Adrenal gland (tissue), 12 donors: ENCODE results near the gene PLXNA4. TPM values are rescaled to one million over a fixed set of nuclear protein-coding genes. Genes with fewer than 3 reads are reported as not detected.

Experiments used
- DNase-seq, 7 donors: peaks; one replicate each; pipeline ENCODE4 v3.0.0-alpha.2; 2019 to 2020
- H3K27ac ChIP-seq, 5 donors: fragments of 200-600 bp; sonication (generic) in 4 of 5; 1 replicate in 3 of 5; 2 replicates in 2 of 5; pipeline versions ENCODE4 v1.5.1 to v1.8.0; 2016 to 2020; ENCODE audit warnings: mild to moderate bottlenecking in 1 of 5
- H3K27me3 ChIP-seq: fragments of 200-600 bp; 2 replicates; pipeline ENCODE4 v1.8.0; 2021
- H3K36me3 ChIP-seq, 2 donors: fragments of 200-600 bp; replicated peaks in 1 of 2; 1 replicate in 1 of 2; 2 replicates in 1 of 2; pipeline versions ENCODE4 v1.5.1 to v1.8.0; 2018 to 2022
- H3K4me1 ChIP-seq, 2 donors: fragments of 200-600 bp; replicated peaks in 1 of 2; 1 replicate in 1 of 2; 2 replicates in 1 of 2; pipeline versions ENCODE4 v1.5.1 to v1.8.0; 2018 to 2021
- H3K4me3 ChIP-seq, 4 donors: fragments of 200-600 bp; sonication (generic) in 3 of 4; one replicate each; pipeline ENCODE4 v1.5.1; 2016 to 2018
- H3K9me3 ChIP-seq, 3 donors: fragments of 200-600 bp; sonication (generic) in 1 of 3; replicated peaks in 1 of 3; 1 replicate in 2 of 3; 2 replicates in 1 of 3; pipeline versions ENCODE4 v1.5.1 to v1.8.0; 2016 to 2021
- POLR2A ChIP-seq, 2 donors: fragments of 450-650 bp; IDR thresholded peaks; one replicate each; pipeline ENCODE4 v1.6.1; 2017; ENCODE audit warnings: antibody characterized with exemption in 2 of 2, mild to moderate bottlenecking in 2 of 2, moderate library complexity in 1 of 2
- WGBS, 4 donors: extraction: QIAGEN DNeasy Blood & Tissue Kit in 2 of 4; methylation state at CpG; one replicate each; pipeline versions ENCODE4 v1.1.5 to v1.1.7; 2013 to 2017; 5-methylcytosine and 5-hydroxymethylcytosine counted together
- intact Hi-C, 2 donors: fragments of 100-400 bp; cut with DNase I; formaldehyde crosslinking; loops; one replicate each; pipeline versions ENCODE4 v1.14.1 to v1.15.0; 2022 to 2023
- polyA plus RNA-seq, 3 donors: library from polyadenylated mRNA; stranded (reverse); fragments of 200-250 nt in 2 of 3; fragments of 350-450 nt in 1 of 3; fragmentation: Illumina TruSeq in 1 of 3; extraction: RNeasy Lipid Tissue Mini Kit (QIAGEN cat#74804) in 1 of 3; gene quantifications; one replicate each; pipeline ENCODE4 v1.2.3, GENCODE V29; 2013 to 2014
- total RNA-seq, 9 donors: library from RNA; depleted of rRNA in 4 of 9; stranded (reverse); fragments of >200 nt in 4 of 9; fragments of 120-200 nt in 1 of 9; fragmentation: NEBNext Ultra II Directional in 1 of 9; extraction: Animal tissue kit (Norgen Biotek cat#: 25700) in 1 of 9; gene quantifications; one replicate each; pipeline versions ENCODE4 v1.1.0 to v1.2.4, GENCODE V29; 2013 to 2023
- TF ChIP-seq, protein P1 (sequence below), 6 experiments: fragments of 450-650 bp in 4 of 6; fragments of 200-600 bp in 2 of 6; sonication (generic) in 1 of 6; IDR thresholded peaks; 1 replicate in 5 of 6; 2 replicates in 1 of 6; pipeline versions ENCODE4 v1.5.1 to v1.8.0; 2016 to 2021; ENCODE audit warnings: antibody characterized with exemption in 6 of 6, mild to moderate bottlenecking in 2 of 6, moderate library complexity in 1 of 6
- donor health status: healthy with polysubstance abuse.
- donor health status: Bipolar disorder and iron deficiency.
- donor health status: DM: yes; HTN: yes; CAD: no.
- donor health status: DM: no; HTN: no; CAD: no.
- donor health status: DM: no; HTN: no; CAD: no.
- donor health status: DM: yes; HTN: yes; CAD: no.

PLXNA4 gene
- total and polyA plus RNA-seq, 12 donors = 0.99 to 10.7 (median 3.6) TPM

GRCh38 chr7:132410861-132411541 lies 165.3 kb downstream of the PLXNA4 start:
- Histone ChIP-seq H3K4me1 (no peaks in the 10 kb centered on the region), H3K36me3 (no peaks in the 10 kb centered on the region), H3K4me3 (no peak overlapping the region), H3K27me3 (no peaks in the 10 kb centered on the region), H3K27ac (no peak overlapping the region), H3K9me3 (no peaks in the 10 kb centered on the region)
- 78 to 80% (median 79%) methylated on average over 11 of the region's 11 CpGs for WGBS, 4 donors
- TF ChIP-seq POLR2A (IDR thresholded peaks at IDR 0.05) = no peak
- TF ChIP-seq, protein P1, sequence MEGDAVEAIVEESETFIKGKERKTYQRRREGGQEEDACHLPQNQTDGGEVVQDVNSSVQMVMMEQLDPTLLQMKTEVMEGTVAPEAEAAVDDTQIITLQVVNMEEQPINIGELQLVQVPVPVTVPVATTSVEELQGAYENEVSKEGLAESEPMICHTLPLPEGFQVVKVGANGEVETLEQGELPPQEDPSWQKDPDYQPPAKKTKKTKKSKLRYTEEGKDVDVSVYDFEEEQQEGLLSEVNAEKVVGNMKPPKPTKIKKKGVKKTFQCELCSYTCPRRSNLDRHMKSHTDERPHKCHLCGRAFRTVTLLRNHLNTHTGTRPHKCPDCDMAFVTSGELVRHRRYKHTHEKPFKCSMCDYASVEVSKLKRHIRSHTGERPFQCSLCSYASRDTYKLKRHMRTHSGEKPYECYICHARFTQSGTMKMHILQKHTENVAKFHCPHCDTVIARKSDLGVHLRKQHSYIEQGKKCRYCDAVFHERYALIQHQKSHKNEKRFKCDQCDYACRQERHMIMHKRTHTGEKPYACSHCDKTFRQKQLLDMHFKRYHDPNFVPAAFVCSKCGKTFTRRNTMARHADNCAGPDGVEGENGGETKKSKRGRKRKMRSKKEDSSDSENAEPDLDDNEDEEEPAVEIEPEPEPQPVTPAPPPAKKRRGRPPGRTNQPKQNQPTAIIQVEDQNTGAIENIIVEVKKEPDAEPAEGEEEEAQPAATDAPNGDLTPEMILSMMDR (IDR thresholded peaks at IDR 0.05) = no peak
- intact Hi-C loops = no loop called here
- no peak for DNase-seq

- TF ChIP-seq, protein P1 (IDR thresholded peaks at IDR 0.05) = no peak
- TF ChIP-seq POLR2A (IDR thresholded peaks at IDR 0.05) = no peak
- 25 to 33% (median 26%) methylated on average over 6 to 7 of the region's 7 CpGs for WGBS, 4 donors
- H3K4me3 ChIP-seq = no peak overlapping the region
- H3K9me3 ChIP-seq = no peaks in the 10 kb centered on the region
- H3K27me3 ChIP-seq = no peaks in the 10 kb centered on the region
- no peaks in the 10 kb centered on the region for H3K4me1 ChIP-seq
- no peak overlapping the region for H3K27ac ChIP-seq
- H3K36me3 ChIP-seq = no peaks in the 10 kb centered on the region
- DNase-seq = peak in 2 of 7 donors; percentile 22 to 61
- intact Hi-C loops = no loop called here
These were observed 165.9 kb downstream of the PLXNA4 start for GRCh38 chr7:132410385-132410784.

GRCh38 chr7:132407764-132408163 lies 168.5 kb downstream of the PLXNA4 start:
- Histone ChIP-seq H3K27me3 (no peaks in the 10 kb centered on the region), H3K9me3 (no peaks in the 10 kb centered on the region), H3K4me1 (no peaks in the 10 kb centered on the region), H3K4me3 (no peak overlapping the region), H3K27ac (no peak overlapping the region), H3K36me3 (no peaks in the 10 kb centered on the region)
- no peak for DNase-seq
- no peak for TF ChIP-seq POLR2A (IDR thresholded peaks at IDR 0.05)
- TF ChIP-seq, protein P1 (IDR thresholded peaks at IDR 0.05) = no peak
- intact Hi-C loops = no loop called here
- WGBS, 4 donors = 43 to 57% (median 52%) methylated on average over 2 of the region's 2 CpGs

- no peaks in the 10 kb centered on the region for H3K27me3 ChIP-seq
- no peak overlapping the region for H3K4me3 ChIP-seq
- intact Hi-C loops = no loop called here
- DNase-seq = no peak
- TF ChIP-seq, protein P1 (IDR thresholded peaks at IDR 0.05) = no peak
- no peak for TF ChIP-seq POLR2A (IDR thresholded peaks at IDR 0.05)
- no peak overlapping the region for H3K27ac ChIP-seq
- 88 to 95% (median 92%) methylated on average over 4 of the region's 4 CpGs for WGBS, 4 donors
- no peaks in the 10 kb centered on the region for H3K4me1 ChIP-seq
- H3K36me3 ChIP-seq = no peaks in the 10 kb centered on the region
- H3K9me3 ChIP-seq = no peaks in the 10 kb centered on the region
These were observed 170.2 kb downstream of the PLXNA4 start for GRCh38 chr7:132406039-132406438.
